HG03159 (cell line): Measurements from ENCODE around the gene SMG9.
"Not testable (repeated sequence)": the region's sequence is repeated elsewhere in the genome, so short reads cannot be mapped to it uniquely, and the experiment has no call there.

Experiments used
- ATAC-seq: cut with Tn5 transposase; IDR thresholded peaks from one replicate; pipeline ENCODE4 v1.9.1; 2021; ENCODE audit warnings: mild to moderate bottlenecking, moderate library complexity; ENCODE audit not compliant: unreplicated experiment

SMG9 gene

DNA sequence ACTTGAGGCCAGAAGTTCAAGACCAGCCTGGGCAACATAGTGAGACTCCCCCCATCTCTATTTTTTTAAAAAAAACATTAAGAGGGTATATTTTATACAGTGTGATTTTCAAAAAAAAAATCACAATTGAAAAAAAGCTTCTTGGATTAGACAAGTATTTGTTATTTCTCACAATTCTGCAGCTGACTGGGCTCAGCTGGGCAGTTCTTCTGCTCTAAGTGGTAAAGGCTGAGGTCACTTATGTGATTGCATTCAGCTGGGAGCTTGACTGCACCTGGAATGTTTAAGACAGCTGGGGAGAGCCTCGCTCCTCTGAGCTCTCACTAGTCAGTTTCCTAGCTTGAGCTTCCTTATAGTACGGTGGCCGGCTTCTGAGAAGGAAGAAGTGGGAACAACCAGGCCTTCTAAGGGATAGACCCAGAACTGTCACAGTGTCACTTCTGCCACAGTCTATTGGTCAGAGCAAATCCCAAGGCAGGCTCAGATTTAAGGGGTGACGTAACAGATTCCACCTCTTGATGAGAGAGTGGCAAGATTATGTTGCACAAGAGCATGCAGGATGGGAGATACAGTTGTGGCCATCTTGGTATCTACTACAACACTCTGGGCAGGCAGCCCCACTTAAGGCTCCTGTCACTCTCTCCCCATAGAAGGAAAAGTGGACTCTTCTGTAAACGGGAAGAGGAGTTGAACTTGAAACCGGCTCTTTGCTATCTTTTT, 58.6 kb downstream of the SMG9 start:
- ATAC-seq = no peak

DNA sequence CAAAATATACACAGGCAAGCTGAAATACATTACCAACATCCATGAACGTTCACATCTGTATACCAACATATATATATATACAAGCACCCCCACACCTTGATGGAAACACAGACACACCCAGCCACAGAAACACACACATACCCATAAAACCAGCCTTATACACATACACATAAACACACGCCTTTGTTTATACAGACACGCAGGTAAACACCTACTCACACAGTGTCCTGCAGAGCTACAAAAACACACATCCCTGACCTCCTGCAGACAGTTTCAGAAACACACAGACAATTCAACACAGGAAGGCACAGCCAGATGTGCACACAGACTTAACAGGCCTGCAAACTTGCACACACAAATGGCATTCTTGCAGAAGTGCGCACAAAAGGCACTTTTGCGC, 60.2 kb downstream of the SMG9 start:
- no peak for ATAC-seq

DNA sequence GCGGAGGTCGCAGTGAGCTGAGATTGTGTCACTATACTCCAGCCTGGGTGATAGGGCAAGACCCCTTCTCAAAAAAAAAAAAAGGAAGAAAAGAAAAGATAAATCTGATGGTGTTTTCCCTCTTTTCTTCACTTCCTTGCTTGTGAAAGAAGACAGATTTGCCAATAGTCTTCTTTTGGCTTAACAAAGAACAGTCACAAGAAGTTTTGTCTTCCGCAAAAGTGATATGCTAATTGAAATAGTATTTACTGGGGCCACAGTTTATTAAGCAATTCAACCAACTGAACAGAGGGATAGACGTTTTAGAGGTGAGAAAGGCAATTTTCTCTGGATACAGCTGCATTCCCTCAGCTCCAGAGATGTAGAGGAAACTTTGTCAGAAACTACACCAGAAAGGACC, 61.9 kb downstream of the SMG9 start:
- no peak for ATAC-seq

DNA sequence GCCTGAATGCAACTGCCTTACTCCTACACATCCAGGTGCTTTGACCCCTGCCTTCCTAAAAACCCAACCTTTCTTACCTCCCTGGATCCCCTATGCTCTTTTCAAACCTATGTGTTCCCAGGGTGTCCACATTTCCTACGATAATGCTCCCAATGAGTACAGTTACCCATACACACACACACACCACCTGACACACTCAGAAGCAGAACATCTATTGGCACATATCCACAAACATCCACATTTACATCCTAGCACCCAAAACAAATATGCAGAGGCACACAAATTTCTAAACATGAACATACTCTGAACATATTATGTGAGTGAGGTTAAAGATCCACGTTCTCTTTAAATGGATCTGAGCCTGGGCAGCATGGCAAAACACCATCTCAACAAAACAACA, 62.4 kb downstream of the SMG9 start:
- ATAC-seq = no peak

DNA sequence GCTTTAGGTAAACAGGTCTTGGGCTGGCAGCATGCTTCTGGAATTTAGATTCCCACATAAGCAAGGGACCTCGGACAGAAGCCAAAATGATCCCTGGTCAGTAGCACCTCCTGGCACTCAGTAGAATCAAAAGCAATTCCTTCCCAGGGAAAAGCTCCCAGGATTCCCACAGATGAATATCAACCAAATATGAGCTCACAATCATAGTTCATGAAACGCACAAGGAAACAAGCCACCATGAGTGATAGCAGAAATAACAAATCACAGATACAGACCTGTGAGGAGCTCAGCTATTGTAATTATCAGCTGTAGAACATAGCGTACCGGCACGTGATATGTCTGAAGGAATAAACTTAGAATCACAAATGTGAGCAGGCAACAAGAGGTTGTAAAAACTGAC, 63.0 kb downstream of the SMG9 start:
- no peak for ATAC-seq

DNA sequence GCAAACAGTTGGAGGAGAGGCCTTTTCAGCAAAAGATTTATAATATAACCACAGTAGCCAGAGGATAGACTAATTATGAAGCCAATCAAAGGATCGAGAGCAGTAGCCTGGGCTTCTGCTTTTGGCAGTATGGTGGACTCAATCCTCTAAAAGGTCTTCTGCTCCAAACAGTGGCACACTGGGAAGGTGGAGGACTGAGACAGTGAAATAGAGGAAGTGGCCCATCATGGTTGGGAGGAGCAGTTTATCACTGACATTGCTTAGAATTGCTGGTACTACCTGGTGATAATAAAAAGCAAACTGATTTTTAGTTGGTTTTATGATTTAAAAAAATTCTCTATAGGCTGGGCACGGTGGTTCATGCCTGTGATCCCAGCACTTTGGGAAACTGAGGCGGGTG, 63.9 kb downstream of the SMG9 start:
- ATAC-seq = no peak

DNA sequence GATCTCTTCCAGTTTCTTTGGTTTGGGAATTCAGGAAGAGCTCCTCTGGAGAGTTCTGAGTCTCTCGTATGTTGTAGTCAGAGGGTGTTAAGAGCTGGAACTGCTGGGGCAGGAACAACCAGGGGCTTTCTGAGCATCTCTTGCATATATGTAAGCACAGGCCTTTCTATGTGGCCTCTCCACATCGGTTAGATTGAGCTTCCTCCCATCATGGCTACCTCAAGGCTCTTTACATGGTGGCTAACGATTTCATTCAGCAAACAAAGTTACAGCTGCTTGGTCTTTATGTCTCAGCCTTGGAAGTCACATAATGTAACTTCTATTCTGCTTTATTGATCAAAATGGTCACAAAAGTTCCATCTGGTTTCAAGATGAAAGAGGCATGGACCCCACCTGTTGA, 64.3 kb downstream of the SMG9 start:
- ATAC-seq = no peak

DNA sequence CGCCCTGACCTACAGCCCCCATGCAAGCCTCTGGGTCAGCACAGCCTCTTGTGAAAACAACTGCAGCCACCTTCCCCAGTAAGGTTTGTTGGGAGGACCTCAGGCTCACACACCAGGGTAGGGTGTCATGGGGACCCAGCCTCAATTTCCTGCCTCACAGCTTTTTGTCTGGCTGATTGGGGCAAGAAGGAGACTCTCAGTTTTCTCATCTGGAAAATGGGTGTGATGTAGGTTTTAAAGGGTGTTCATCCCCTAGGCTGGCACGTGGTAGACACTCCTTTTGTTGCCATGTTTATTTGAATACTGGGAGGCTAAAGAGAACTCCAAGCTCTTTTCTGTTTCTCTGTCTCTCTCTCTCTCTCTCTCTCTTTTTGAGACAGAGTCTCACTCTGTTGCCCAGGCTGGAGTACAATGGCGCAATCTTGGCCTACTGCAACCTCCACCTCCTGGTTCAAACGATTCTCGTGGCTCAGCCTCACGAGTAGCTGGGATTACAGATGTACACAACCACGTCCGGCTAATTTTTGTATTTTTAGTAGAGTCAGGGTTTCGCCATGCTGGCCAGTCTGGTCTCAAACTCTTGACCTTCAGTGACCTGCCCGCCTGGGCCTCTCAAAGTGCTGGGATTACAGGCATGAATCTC, 66.6 kb downstream of the SMG9 start:
- no peak for ATAC-seq

- ATAC-seq = no peak
These were observed 67.1 kb downstream of the SMG9 start for GRCh38 chr19:43687660-43687997.

DNA sequence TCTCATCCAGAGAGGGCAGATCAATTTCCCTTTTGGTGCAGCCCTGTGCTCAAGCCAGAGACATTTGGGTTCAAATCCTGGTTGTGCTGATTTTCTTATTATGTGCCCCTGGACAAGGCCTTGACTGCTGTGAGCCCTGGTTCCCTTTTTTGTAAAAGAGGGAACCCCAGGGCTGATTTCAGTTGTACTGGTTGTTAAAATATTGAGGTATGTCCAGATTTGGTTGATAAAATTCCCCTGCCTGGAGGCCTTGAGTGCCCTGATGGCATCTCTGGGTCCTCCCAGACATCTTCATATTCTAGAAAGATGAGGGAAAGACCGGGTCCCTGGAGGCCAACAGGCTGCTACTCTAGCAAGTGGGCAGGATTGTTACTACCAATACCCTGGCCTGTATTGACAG, 70.4 kb downstream of the SMG9 start:
- no peak for ATAC-seq

- no peak for ATAC-seq
These were observed 70.9 kb downstream of the SMG9 start for GRCh38 chr19:43683905-43684304.

DNA sequence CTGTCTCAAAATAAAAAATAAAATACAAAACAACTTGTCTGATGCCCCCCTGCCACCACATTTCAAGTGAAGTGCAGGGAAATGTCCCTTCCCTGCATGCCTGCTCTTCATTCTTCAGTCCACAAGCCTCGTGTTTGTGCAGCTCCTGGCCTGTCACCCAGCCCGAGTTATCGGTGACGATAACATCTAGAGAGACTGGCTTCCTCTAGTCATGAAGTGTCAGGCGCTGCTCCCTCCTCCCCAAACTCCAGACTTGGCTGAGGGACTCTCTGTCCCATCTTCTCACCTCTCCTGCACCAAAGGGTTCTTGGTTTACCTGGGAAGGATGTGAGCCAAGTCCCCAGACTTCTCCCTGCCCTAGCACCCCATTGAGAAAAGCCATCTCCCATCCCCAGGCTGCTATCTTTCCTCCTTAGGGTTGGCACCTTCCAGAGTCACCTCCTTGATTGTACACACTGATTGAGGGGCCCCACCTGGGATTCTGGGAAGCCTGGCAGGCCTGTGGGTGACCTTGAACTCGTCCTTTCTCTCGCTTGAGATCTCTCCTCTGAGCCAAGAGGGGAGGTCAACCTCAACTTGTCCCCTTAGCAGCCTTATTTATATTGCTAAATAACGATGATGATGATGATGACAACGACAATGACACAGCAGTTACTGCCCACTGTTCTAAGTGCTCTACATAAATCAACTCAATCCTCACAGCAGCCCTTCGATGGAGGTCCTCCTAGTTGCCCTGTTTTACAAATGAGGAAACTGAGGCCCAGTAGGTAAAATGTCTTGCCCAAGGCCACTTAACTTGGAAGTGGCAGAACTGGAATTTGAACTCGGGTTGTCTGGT, 71.7 kb downstream of the SMG9 start:
- ATAC-seq = no peak

- not testable (repeated sequence) for ATAC-seq
These were observed 72.5 kb downstream of the SMG9 start for GRCh38 chr19:43682269-43682668.

- ATAC-seq = no peak
These were observed 72.9 kb downstream of the SMG9 start for GRCh38 chr19:43681821-43682220.

- ATAC-seq = no peak
These were observed 76.1 kb downstream of the SMG9 start for GRCh38 chr19:43678512-43679261.
